Brain pericyte (primary cell): Measurements from ENCODE around the gene GAGE12J.
"Not testable (repeated sequence)": the region's sequence is repeated elsewhere in the genome, so short reads cannot be mapped to it uniquely, and the experiment has no call there.

Experiments used
- DNase-seq: peaks from one replicate; pipeline ENCODE4 v3.0.0-alpha.2; 2012; ENCODE audit warnings: low read depth, low spot score

Gene GAGE12J, protein sequence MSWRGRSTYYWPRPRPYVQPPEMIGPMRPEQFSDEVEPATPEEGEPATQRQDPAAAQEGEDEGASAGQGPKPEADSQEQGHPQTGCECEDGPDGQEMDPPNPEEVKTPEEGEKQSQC

DNA sequence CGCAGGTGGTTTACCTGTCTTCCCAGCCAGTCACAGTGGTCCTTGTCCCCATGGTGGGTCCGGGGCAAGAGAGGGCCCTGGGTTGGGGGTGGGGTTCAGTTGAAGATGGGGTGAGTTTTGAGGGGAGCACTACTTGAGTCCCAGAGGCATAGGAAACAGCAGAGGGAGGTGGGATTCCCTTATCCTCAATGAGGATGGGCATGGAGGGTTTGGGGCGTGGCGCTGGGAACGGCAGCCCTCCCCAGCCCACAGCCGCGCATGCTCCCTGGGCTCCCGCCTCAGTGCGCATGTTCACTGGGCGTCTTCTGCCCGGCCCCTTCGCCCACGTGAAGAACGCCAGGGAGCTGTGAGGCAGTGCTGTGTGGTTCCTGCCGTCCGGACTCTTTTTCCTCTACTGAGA, at the start of gene GAGE12J:
TSS of gene GAGE12J (plus strand) at position 301 of the 400 bp plus-strand sequence. CDS start 1,157 bp downstream, outside the sequence.
- not testable (repeated sequence) for DNase-seq

DNA sequence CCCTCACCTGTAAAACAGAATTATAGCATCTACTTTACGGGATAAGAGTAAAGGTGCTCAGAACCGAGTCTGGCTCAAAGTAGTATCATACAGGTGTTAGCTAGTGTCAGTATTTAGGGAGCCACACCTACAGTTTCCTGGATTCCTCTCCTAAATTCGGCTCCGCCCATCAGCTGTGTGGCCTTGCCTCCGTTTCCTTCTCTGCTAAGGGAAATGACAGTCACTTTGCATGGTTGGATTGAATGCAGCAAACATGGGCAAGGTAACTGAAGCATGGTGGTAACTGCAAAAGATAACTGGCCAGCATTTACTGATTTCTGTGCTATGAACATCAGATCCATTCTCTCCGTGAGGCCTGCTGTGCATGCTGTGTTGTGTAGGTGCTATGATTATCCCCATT, 49.4 kb upstream of the GAGE12J start:
- DNase-seq: no peak

DNA sequence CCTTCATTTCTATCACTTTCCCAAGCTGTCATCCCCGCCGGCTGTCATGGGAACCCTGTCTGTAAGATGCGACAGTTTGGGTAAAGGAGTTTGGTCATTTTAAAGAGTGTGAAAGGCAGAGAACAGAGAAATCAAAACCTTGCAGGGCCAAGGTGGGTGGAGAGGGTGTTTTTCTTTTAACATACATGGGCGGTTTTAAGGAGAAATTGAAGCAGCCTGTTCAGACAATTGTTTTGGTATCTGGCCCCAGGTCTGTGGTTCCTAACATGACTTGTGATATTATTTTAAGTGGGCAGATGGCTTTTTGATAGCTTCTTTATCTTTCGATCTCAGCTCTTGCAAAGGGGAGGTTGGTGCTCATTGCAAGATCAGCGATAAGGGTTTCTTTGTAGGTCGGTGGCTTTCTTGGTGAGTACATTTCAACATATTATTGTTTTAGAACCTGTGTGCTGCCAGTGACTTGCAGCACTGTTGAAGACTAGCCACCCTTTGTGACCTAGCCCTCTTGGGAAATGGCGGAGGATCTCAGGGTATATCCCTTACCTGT, 48.6 kb upstream of the GAGE12J start:
- no peak for DNase-seq

DNA sequence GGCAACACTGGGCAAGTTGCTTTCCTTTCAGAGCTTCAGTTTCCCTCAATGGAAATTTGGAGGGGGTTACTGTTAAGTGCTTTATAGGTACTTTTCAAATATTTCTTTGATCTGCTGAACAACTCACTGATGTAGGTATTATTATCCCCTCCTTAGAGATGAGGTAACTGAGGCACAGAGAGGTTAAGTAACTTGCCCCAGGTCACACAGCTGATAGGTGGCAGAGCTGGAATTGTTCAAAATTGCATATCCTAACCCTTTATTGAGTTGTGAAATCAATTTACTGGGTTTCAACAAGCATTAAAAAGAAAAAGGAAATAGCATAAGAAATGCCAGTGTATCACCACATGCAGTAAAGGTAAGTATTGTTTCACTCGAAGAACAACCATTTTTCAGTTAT, 45.6 kb upstream of the GAGE12J start:
- DNase-seq: no peak

DNA sequence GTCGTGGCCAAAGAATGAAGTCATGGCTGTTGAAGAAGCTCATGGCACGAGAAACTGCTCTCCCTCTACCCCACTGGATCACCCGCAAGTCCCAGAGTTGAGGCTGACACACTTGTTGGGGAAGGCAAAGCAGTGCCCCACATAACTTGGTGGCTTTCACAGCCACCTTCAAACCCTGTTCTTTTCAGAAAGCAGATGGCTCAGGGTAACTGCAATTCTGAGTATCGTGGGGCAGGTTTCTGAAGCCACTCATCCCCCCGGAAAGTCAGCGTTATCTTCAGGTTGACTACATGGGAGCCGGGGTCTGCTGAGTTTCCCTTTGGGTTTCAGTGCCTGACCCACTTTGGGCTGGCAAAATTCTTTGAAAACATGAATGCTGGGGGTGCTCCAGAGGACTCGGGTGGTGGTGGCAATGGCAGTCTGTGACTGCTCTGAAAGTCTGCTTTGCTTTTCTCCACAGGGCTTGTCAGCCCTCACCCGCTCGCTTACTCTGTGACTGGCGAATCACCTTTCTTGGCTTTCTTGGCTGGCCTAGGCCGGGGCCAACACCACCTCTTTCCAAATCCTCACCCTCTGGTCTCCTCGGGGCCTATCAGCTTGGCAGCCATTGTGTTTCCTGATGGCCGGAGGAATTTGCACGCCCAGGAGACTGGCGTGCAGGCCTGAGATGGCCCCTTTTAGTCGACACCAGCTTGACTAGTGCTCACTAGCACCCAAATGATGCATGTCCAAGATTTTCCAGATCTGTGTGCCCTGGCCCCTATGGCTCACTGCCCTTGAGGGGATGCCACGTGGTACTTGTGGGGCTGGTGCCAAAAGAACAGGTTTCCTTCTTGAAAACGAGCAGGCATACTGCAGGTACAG, 44.9 kb upstream of the GAGE12J start:
- no peak for DNase-seq

DNA sequence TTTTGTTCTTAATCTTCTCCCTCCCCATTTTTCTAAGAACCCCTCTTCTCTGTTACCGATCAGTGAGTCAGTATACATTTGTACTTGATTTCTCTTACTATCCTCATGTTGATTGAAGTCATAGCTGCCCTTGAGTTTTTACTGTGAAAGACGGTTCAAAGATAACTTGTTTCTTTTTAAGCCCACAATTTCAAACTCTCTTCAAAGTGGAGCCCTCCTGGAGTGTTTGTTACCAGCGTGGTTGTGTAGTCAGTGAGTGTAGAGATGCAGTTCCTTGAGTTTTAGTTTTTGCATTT, 44.4 kb upstream of the GAGE12J start:
- no peak for DNase-seq

DNA sequence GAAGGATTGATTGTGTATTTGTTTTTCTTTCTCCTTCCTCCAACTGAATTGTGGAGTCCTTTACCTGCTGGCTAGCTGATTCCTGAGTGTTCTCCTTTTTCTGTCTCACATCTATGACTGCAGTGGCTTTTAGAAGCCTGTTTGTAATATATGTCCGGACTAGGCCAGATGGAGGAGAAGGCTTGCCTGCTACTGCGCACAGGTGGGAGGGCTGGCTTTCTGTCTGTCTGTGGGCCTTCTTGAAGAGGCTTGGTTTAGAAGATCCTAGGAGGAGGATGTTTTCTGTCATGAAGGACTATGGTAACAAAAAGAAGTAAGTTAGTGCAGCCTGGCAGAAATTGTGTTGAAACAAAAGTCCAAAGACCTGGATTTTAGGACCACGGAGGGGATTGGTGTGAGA, 43.8 kb upstream of the GAGE12J start:
- no peak for DNase-seq

DNA sequence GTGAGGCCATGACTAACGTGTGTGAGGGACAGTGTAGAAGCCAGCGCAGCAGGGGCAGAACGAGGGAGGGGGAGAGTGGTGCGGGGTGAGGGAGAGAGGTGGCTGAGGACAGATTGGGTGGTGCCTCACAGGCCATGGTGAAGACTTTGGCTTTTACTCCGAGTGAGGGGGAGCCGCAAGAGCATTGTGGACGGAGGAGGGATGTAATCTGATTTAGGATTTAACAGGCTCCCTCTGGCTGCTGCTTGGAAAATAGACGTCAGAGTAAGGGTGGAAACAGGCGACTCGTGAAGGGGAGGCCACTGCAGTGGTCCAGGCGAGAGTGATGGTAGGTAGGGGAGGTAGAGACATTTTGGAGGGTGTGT, 39.2 kb upstream of the GAGE12J start:
- DNase-seq: no peak

DNA sequence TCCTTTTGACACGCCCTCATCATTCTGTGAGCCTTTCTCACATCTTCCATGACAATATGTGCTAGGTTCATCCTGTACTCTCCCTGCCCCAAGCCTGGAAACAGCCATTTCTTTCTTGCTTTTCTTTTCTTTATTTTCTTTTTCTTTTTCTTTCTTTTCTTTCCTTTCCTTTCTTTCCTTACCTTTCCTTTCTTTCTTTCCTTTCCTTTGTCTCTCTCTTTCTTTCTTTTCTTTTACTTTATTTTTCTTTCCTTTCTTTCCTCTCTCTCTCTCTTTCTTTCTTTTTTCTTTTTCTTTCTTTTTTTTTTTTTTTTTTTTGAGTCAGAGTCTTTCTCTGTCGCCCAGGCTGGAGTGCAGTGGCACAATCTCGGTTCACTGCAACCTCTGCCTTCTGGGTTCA, 37.6 kb upstream of the GAGE12J start:
- DNase-seq: no peak

DNA sequence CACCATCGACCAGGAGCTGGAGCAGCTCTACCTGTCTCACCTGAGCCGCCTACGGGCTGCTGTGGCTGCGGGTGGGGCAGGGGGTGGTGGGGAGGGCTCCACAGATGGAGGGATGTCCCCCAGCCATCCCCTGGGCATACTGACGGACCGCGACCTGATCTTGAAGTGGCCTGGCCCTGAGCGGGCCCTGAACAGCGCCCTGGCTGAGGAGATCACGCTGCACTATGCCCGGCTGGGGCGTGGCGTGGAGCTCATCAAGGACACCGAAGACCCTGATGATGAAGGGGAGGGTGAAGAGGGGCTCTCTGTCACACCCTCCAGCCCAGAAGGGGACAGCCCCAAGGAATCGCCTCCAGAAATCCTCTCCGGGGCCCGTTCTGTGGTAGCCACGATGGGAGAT, 35.7 kb upstream of the GAGE12J start:
- DNase-seq: no peak

DNA sequence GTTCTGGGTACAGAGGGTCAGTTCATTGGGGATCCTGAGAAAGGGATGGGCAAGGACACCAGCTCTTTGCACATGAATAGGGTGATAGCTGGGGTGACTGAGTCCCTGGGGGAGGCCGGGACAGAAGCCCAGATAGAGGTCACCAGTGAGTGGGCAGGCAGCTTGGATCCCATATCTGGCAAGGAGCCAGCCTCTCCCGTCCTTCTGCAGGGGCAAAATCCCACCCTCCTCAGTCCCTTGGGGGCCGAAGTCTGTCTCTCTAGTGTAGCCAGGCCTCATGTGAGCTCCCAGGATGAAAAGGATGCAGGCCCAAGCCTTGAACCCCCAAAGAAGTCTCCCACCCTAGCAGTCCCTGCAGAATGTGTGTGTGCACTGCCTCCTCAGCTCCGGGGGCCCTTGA, 35.3 kb upstream of the GAGE12J start:
- DNase-seq: no peak

DNA sequence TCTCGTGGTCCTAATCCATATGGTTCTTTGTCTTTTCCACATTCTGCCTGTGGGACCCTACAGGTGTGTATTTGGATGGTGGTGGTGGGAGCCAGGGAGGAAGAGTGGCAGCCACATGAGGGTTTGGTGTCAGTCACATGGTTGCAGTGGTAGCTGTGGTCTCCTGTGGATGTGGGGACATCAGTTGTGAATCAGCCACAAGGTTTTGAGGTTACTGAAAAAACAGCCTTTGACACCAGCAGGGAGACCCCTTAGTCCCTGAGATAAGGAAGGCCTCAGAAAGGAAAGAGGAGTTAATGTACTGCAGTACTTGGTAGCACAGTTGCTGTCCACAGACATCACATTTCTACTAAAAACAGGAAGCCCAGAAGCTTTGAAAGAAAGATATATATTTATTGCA, 34.2 kb upstream of the GAGE12J start:
- DNase-seq: no peak

DNA sequence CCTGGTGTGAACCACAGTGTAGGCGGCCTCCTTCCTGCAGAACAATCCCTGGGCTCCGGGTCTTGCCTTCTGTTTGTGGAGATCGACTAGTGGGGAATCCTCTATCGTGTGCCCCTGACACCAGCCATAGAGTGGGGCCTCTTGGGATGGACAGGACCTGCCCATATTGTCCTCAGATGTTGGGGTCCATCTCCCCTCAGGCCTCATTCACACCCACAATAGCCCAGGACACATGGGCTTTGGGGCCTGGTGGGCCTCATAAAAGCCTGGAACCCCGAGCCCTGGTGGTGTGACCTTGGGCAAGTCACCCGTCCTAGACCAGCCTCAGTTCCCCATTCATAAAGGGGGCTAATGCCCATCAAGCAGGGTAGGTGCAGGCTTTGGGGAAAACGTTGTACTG, 31.6 kb upstream of the GAGE12J start:
- DNase-seq: no peak

DNA sequence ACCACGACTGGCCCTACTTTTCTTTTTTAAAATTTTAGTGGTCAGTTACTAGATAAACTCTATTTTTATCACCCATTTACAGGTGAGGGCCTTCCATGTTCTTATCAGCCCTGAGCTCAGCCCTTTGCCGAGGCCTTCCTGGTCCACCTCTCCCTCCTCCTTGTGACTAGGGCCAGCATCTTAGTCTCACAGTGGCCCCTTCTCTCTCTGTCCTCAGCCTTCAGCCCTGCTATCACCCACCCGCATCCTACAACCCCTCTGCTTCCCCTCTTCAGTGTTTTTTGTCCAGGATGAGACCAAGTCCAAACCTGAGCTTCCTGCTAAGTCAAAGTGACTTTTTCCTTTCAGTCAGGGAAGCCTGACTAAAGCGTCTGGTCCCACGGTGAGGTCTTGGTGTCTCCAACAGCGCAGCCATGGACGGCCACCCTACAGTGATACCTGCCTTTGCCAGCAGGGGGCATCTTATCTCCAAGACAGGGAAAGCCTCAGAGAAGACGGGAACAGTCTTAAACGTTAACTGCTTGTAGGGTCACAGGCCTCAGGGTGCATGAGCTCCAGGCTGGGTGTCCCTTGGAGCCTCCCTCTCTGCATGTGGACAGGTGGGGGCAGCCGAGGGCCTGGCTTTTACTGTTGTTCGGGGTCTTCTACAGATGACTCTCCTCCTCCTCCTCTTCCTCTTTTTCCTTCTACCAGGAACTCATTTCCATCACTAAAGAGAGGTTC, 30.1 kb upstream of the GAGE12J start:
- DNase-seq: no peak

DNA sequence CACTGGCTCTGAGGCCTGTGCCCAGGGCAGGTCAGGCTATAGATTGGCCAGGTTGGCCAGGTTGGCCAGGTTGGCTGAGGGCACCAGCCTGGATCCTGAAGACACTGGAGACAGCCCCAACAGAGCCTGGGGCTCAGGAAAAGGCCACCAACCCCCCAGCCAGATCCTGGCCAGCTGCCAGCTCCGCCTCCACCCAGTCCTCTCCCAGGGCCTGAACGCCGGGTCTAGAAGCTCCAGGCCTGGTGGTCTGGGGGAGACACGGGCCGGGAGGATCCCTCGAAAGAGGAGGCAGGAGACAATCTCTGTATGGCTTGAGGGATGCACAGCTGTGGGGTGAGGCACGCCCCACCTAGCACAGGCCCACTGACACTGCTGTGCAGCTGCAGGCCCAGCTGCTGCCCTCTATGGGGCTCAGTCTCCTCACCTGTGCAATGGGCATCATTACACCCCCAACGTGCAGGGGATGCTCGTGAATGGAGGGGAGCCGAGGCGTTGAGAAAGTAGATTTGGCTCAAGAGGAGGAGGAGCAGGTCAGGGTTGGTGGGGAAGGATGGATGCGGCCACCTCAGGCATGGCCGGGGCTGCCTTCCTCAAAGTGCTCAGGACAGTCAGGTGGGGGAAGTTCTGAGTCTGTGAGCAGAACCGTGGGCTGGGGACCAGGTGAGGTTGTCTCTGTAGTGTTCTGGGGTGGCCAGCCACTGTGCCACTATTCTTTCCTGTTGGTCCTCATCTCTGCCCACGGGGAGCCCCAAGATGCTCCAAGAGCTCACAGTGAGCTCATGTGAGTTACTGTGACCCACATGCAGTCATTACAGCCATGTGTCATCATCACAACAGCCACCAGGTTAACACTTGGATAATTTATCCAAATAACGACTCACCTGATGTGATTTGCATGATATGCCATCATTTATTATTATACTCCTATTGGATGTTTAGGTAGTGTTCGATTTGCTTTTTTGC, 29.2 kb upstream of the GAGE12J start:
- no peak for DNase-seq

DNA sequence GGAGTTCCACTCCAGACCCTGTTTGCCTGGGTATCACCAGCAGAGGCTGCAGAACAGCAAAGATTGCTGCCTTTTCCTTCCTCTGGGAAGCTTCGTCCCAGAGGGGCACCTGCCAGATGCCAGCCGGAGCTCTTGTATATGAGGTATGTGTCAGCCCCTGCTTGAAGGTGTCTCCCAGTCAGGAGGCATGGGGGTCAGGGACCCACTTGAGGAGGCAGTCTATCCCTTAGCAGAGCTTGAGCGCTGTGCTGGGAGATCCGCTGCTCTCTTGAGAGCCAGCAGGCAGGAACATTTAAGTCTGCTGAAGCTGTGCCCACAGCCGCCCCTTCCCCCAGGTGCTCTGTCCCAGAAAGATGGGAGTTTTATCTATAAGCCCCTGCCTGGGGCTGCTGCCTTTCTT, 22.5 kb upstream of the GAGE12J start:
- not testable (repeated sequence) for DNase-seq

DNA sequence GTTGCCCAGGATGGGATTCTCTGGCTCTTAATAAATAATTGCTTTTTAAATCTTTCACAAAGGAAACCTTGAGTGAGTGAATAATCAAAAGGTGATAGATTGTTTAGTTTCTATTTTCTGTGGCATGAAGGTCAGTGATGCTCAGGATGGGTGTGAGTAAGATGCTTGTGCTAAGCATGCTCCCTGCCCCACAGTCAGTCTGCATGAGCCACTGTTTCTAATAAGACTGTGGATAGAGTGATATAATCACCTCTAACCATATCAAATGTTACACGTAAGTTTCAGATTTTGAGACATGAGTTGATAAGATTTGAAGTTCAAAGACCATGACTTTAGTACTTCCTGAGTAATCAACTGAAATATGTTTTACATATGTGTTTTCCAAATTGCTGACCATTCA, 21.1 kb upstream of the GAGE12J start:
- DNase-seq: no peak

DNA sequence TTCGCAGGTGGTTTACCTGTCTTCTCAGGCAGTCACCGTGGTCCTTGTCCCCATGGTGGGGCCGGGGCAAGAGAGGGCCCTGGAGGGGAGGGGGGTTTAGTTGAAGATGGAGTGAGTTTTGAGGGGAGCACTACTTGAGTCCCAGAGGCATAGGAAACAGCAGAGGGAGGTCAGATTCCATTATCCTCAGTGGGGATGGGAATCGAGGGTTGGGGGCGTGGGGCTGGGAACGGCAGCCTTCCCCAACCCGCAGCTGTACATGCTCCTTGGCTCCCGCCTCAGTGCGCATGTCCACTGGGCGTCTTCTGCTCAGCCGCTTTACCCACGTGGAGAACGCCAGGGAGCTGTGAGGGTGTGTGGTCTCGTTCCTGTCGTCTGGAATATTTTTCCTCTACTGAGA, 18.5 kb upstream of the GAGE12J start, which contains the start of gene GAGE10:
TSS of gene GAGE10 (plus strand) at position 301 of the 400 bp plus-strand sequence. CDS start 1,214 bp downstream, outside the sequence.
- no peak for DNase-seq

DNA sequence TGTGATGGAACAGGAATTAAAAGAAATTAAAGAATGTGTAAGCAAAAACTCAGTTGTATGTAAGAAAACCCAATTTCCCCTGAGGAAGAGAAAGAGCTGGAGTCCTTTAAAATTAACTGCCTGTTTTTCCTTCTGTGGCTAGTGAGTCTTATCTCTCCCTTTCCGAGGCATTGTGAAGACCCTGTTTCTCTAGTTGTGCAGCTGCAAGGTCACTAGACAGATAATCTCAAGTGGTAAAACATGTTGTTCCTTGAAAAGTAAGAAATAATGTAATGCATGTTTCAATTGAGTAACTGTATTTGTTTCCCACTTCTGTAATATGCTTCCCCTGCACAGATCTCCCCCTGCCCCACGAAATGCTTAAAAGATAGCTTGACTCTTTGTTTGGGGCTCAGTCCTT, 14.1 kb upstream of the GAGE12J start:
- not testable (repeated sequence) for DNase-seq

DNA sequence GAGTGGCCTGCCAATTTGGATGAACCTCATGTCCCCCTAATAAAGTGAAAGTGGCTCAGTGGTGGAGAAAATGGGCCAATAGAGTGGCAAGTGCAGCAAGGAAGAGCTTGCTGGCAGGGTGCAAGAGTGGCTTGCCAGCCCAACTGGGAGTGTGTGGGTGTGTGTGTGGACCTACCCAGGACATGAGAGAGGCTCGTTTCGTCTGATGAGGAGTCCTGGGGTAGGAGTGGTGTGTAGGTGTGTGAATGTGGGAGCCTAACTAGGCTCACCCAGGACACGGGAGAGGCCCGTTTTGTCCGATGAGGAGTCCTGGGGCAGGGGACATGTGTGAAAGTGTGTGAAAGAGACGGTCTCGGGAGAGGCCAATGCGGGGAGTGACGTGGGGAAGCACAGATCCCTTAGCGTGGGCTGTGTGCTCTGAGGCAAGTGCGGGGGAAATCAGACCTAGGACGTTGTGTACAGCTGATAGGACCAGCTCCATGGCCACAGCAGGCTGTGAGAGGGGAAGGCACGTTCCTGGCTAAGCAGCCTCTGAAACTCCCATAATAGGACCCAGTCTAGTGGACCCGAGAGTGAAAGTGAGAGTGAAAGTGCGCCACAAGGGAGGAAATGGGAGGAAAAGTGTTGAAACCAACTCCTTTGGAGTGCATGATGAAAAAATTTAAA, 13.1 kb upstream of the GAGE12J start:
- no peak for DNase-seq

DNA sequence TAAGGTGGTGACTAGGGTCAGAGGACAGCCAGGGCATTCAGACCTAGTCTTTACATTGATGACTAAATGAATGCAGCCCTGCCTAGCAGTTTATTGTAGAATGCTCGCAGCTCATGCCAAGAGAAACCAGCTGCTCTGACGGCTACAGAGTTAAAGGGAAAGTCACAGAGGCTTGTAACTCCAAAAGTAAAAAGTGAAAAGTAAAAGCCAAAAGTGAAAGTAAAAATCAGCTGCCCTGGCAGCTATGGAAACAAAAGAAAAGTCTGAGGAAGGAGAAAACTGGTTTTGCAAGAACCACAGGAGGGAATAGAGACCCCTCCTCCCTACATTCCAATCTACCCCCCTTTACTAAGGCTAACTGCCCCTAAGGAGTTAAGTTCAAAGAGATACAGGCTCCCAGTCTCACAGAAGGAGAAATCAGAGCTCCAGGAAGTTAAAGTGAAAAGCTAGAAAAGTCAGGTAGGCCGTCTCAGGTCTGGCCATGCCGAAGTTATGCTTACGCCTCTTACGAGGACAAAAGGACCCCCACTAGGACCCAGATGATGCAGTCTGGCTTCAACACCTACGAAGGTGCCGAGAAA, 12.3 kb upstream of the GAGE12J start:
- DNase-seq: no peak
